Smooth muscle cell (in vitro differentiated cells): ENCODE data around the gene ZBTB48. TPM values are rescaled to one million over a fixed set of nuclear protein-coding genes. Genes with fewer than 3 reads are reported as not detected.

Experiments used
- DNase-seq: peaks from one replicate; lab custom pipeline; 2025; ENCODE audit not compliant: unreplicated experiment; lab: John Stamatoyannopoulos, UW
- H2AFZ ChIP-seq: fragments of 200-600 bp; sonication (generic); 2 replicates; pipeline ENCODE4 v1.6.0; 2016; ENCODE audit warnings: antibody characterized with exemption, low read depth, mild to moderate bottlenecking
- H3F3A ChIP-seq: fragments of 200-600 bp; sonication (generic); 2 replicates; pipeline ENCODE4 v1.6.0; 2017; ENCODE audit warnings: antibody characterized with exemption, low read depth
- H3K27ac ChIP-seq: fragments of 200-600 bp; sonication (generic); 2 replicates; pipeline ENCODE4 v1.5.1; 2016; ENCODE audit warnings: low read depth, mild to moderate bottlenecking
- H3K27me3 ChIP-seq: fragments of 200-600 bp; sonication (generic); 2 replicates; pipeline ENCODE4 v1.6.1; 2016; ENCODE audit warnings: low read depth, mild to moderate bottlenecking
- H3K36me3 ChIP-seq: fragments of 200-600 bp; sonication (generic); 2 replicates; pipeline ENCODE4 v1.5.1; 2016; ENCODE audit warnings: low read depth
- H3K4me1 ChIP-seq: fragments of 200-600 bp; sonication (generic); 2 replicates; pipeline ENCODE4 v1.5.1; 2016; ENCODE audit warnings: low read depth
- H3K4me2 ChIP-seq: fragments of 200-600 bp; sonication (generic); 2 replicates; pipeline ENCODE4 v1.6.0; 2016; ENCODE audit warnings: mild to moderate bottlenecking
- H3K4me3 ChIP-seq: fragments of 200-600 bp; sonication (generic); 2 replicates; pipeline ENCODE4 v1.5.1; 2016; ENCODE audit warnings: mild to moderate bottlenecking
- H3K79me2 ChIP-seq: fragments of 200-600 bp; sonication (generic); 2 replicates; pipeline ENCODE4 v1.6.0; 2016; ENCODE audit warnings: low read depth, mild to moderate bottlenecking
- H3K9ac ChIP-seq: fragments of 200-600 bp; sonication (generic); 2 replicates; pipeline ENCODE4 v1.6.0; 2016; ENCODE audit warnings: low read depth
- H3K9me3 ChIP-seq: fragments of 200-600 bp; sonication (generic); replicated peaks from 2 replicates; pipeline ENCODE4 v1.5.1; 2016; ENCODE audit warnings: low read depth
- H4K20me1 ChIP-seq: fragments of 200-600 bp; sonication (generic); 2 replicates; pipeline ENCODE4 v1.6.0; 2016; ENCODE audit warnings: low read depth
- WGBS: methylation state at CpG from one replicate; pipeline ENCODE4 v1.1.7; 2016; ENCODE audit warnings: low lambda C conversion rate; 5-methylcytosine and 5-hydroxymethylcytosine counted together
- polyA plus RNA-seq: library from polyadenylated mRNA; unstranded; fragments of >200 nt; fragmentation: Nextera tagmentation; extraction: Ambion mirVana; gene quantifications from 2 replicates; pipeline ENCODE4 v1.2.1, GENCODE V29; 2016
- total RNA-seq: library from RNA; depleted of rRNA; stranded (reverse); fragments of >200 nt; gene quantifications from 2 replicates; pipeline ENCODE4 v1.2.3, GENCODE V29; 2014
- TF ChIP-seq, protein P1 (sequence below): fragments of 200-600 bp; sonication (generic); IDR thresholded peaks from 2 replicates; pipeline ENCODE4 v1.5.1; 2017; ENCODE audit warnings: borderline replicate concordance, mild to moderate bottlenecking, antibody characterized with exemption; ENCODE audit not compliant: insufficient read depth, poor library complexity, severe bottlenecking

ZBTB48 gene
- total and polyA plus RNA-seq, 2 experiments from 2014 or later = 9.7 to 16.3 TPM

DNA sequence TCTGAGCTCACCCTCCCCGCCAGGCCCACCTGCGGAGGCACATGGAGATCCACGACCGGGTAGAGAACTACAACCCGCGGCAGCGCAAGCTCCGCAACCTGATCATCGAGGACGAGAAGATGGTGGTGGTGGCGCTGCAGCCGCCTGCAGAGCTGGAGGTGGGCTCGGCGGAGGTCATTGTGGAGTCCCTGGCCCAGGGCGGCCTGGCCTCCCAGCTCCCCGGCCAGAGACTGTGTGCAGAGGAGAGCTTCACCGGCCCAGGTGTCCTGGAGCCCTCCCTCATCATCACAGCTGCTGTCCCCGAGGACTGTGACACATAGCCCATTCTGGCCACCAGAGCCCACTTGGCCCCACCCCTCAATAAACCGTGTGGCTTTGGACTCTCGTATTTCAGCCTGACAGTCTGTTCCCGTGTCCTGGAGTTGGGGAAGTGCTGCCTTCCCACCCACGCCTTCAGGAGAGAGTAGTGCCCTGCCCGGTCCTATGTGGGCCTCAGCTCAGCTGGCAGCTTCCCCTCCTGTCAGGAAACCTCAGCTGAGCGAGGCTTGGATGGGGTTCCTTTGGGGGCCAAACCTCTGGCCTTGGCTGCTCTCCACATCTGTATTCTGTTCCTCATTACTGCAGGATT, 9.2 kb downstream of the ZBTB48 start:
- Histone ChIP-seq H3K4me1 (no peaks in the 10 kb centered on the region), H3K36me3 (no peaks in the 10 kb centered on the region), H4K20me1 (peaks cover 30% of the 10 kb centered on the region), H3K4me2 (no peak overlapping the region), H3K9ac (no peak overlapping the region), H3K27me3 (no peaks in the 10 kb centered on the region), H3K4me3 (no peak overlapping the region), H3K79me2 (no peaks in the 10 kb centered on the region), H3K9me3 (no peaks in the 10 kb centered on the region), H3K27ac (no peak overlapping the region), H3F3A (no peaks in the 10 kb centered on the region), H2AFZ (no peak overlapping the region)
- WGBS = 86% methylated on average over 24 of the region's 24 CpGs
- TF ChIP-seq, protein P1, sequence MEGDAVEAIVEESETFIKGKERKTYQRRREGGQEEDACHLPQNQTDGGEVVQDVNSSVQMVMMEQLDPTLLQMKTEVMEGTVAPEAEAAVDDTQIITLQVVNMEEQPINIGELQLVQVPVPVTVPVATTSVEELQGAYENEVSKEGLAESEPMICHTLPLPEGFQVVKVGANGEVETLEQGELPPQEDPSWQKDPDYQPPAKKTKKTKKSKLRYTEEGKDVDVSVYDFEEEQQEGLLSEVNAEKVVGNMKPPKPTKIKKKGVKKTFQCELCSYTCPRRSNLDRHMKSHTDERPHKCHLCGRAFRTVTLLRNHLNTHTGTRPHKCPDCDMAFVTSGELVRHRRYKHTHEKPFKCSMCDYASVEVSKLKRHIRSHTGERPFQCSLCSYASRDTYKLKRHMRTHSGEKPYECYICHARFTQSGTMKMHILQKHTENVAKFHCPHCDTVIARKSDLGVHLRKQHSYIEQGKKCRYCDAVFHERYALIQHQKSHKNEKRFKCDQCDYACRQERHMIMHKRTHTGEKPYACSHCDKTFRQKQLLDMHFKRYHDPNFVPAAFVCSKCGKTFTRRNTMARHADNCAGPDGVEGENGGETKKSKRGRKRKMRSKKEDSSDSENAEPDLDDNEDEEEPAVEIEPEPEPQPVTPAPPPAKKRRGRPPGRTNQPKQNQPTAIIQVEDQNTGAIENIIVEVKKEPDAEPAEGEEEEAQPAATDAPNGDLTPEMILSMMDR = no peak
- DNase-seq = no peak

DNA sequence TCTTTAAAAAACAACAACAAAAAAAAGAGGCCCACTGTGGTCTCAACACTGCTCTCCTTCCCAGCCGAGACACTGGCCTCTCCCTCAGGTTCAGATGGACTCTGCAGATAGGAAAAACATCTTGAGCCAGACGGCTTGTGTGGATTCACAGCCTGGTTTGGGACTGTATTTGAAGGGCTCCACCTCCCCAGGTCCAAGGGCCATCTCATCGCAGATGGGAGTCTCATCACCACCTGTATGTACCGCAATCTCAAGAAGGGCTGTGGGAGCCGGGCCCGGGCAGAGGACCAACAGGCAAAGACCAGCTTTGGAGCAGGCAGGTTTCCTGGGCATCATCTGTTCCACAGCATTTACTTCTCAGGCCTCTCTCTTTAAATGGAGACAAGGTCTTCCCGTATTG, 10.3 kb downstream of the ZBTB48 start:
- no peak for DNase-seq
- H3K27me3 ChIP-seq = no peaks in the 10 kb centered on the region
- peaks cover 35% of the 10 kb centered on the region for H4K20me1 ChIP-seq
- no peak overlapping the region for H3K9ac ChIP-seq
- no peak overlapping the region for H3K4me3 ChIP-seq
- TF ChIP-seq, protein P1 = no peak
- no peak overlapping the region for H3K27ac ChIP-seq
- H3K4me2 ChIP-seq = no peak overlapping the region
- H3F3A ChIP-seq = no peaks in the 10 kb centered on the region
- H2AFZ ChIP-seq = no peak overlapping the region
- no peaks in the 10 kb centered on the region for H3K9me3 ChIP-seq
- no peaks in the 10 kb centered on the region for H3K4me1 ChIP-seq
- H3K79me2 ChIP-seq = no peaks in the 10 kb centered on the region
- 96% methylated on average over 7 of the region's 7 CpGs for WGBS
- H3K36me3 ChIP-seq = no peaks in the 10 kb centered on the region

DNA sequence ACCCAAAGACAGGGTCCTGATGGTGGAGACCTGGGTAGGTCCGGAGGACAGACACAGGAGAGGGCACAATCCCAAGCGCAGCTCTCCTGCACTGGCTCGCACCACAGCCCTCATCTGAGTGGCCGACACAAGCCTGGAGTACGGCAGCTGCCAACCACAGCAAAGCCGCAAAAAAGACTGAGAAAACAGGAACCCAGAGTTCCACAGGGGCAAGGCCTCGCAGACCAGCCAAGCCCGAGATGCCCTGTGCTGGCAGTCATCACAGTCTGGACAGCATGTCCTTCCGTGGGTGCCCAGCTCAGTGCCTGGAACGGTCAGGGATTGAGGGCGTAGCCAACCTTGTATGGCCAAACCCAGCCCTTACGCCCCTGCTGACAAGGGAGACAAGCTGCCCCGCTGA, 11.4 kb downstream of the ZBTB48 start:
- Histone ChIP-seq H3K4me3 (no peak overlapping the region), H3K4me2 (no peak overlapping the region), H4K20me1 (peaks cover 39% of the 10 kb centered on the region), H3K4me1 (no peaks in the 10 kb centered on the region), H3K27me3 (no peaks in the 10 kb centered on the region), H3K9me3 (no peaks in the 10 kb centered on the region), H3K79me2 (no peaks in the 10 kb centered on the region), H3F3A (no peaks in the 10 kb centered on the region), H3K36me3 (no peaks in the 10 kb centered on the region), H3K9ac (no peak overlapping the region), H3K27ac (no peak overlapping the region), H2AFZ (no peak overlapping the region)
- whole genome bisulfite sequencing = 96% methylated on average over 13 of the region's 13 CpGs
- TF ChIP-seq, protein P1 = no peak
- DNase-seq = no peak

DNA sequence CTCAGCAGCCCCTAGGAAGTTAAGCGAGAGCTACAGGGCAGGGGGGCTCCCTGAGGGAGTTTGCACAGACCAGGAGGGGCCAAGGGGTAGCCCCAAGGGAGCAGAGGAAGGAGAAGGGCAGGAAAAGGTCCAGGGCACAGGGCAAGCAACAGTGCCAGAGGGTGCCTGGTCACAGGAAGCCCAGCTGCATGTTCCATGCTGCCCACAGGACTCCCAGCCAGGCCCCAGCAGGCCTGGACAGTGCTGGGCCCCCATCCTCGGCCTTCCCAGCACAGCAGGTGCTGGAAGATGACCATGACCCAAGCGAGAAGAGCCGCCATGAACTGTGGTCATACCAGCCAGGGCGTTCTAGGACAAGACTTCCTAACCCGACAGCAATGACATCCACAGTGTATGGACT, 11.8 kb downstream of the ZBTB48 start:
- peaks cover 43% of the 10 kb centered on the region for H4K20me1 ChIP-seq
- H3K36me3 ChIP-seq = no peaks in the 10 kb centered on the region
- no peak overlapping the region for H2AFZ ChIP-seq
- H3K4me2 ChIP-seq = no peak overlapping the region
- no peaks in the 10 kb centered on the region for H3K9me3 ChIP-seq
- no peak overlapping the region for H3K27ac ChIP-seq
- no peak overlapping the region for H3K9ac ChIP-seq
- no peak for DNase-seq
- TF ChIP-seq, protein P1 = no peak
- no peaks in the 10 kb centered on the region for H3F3A ChIP-seq
- no peaks in the 10 kb centered on the region for H3K27me3 ChIP-seq
- no peak overlapping the region for H3K4me3 ChIP-seq
- peaks cover 2% of the 10 kb centered on the region for H3K79me2 ChIP-seq
- WGBS = 84% methylated on average over 6 of the region's 6 CpGs
- no peaks in the 10 kb centered on the region for H3K4me1 ChIP-seq
